ENCODE data around the gene TTC8.

GRCh38 chr14:88821378-88821777 lies 3.1 kb upstream of the TTC8 start:
- TF ChIP-seq, protein P1, sequence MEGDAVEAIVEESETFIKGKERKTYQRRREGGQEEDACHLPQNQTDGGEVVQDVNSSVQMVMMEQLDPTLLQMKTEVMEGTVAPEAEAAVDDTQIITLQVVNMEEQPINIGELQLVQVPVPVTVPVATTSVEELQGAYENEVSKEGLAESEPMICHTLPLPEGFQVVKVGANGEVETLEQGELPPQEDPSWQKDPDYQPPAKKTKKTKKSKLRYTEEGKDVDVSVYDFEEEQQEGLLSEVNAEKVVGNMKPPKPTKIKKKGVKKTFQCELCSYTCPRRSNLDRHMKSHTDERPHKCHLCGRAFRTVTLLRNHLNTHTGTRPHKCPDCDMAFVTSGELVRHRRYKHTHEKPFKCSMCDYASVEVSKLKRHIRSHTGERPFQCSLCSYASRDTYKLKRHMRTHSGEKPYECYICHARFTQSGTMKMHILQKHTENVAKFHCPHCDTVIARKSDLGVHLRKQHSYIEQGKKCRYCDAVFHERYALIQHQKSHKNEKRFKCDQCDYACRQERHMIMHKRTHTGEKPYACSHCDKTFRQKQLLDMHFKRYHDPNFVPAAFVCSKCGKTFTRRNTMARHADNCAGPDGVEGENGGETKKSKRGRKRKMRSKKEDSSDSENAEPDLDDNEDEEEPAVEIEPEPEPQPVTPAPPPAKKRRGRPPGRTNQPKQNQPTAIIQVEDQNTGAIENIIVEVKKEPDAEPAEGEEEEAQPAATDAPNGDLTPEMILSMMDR (IDR thresholded peaks at IDR 0.05; ENCODE audit: extremely low read depth in 1 of 2, insufficient read depth in 1 of 2, low read depth in 1 of 2, low read length in 2 of 2): no peak
- TF ChIP-seq, protein P2, sequence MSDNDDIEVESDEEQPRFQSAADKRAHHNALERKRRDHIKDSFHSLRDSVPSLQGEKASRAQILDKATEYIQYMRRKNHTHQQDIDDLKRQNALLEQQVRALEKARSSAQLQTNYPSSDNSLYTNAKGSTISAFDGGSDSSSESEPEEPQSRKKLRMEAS (IDR thresholded peaks at IDR 0.05; ENCODE audit: insufficient read depth, insufficient read length): no peak
- TF ChIP-seq EZH2 (IDR thresholded peaks at IDR 0.05; ENCODE audit: borderline replicate concordance, low read depth, low read length, severe bottlenecking) (no peak), POLR2A (IDR thresholded peaks at IDR 0.05; ENCODE audit: low read depth, low read length) (no peak), FOS (IDR thresholded peaks at IDR 0.05; ENCODE audit: borderline replicate concordance, insufficient read depth, low read length) (no peak), POLR2AphosphoS5 (IDR thresholded peaks at IDR 0.05; ENCODE audit: insufficient read depth, low read depth, low read length) (no peak), JUN (IDR thresholded peaks at IDR 0.05; ENCODE audit: borderline replicate concordance, insufficient read depth, insufficient read length, low read depth) (no peak), MYC (IDR thresholded peaks at IDR 0.05; ENCODE audit: low read depth, low read length) (no peak), GATA2 (IDR thresholded peaks at IDR 0.05; ENCODE audit: insufficient read depth, insufficient read length, low read depth, low read length) (no peak)
